ENCODE measurements around the gene FBLN1. TPM values are rescaled to one million over a fixed set of nuclear protein-coding genes. Genes with fewer than 3 reads are reported as not detected.

The FBLN1 gene
- total and polyA plus RNA-seq, 2 of the 8 experiments (the other 6 are each of a cell fraction or from before 2014, with no cell fraction given), result 159 to 168 TPM

GRCh38 chr22:45475063-45475747 lies 27.5 kb upstream of the FBLN1 start:
- Histone ChIP-seq H4K20me1 (replicated peaks in 1 of 2; ENCODE audit: control insufficient read depth in 1 of 2, insufficient read depth in 2 of 2, low read length in 2 of 2) (no peaks in the 10 kb centered on the region), H2AK5ac (ENCODE audit: low read depth, low read length) (no peak overlapping the region; the same call in 1 of the 2 replicates), H3K23ac (ENCODE audit: insufficient read length) (no peak overlapping the region), H2BK20ac (ENCODE audit: low read length) (no peak overlapping the region), H2BK12ac (ENCODE audit: low read depth, low read length) (no peak overlapping the region), H3K27ac (ENCODE audit: low read depth, low read length) (no peak overlapping the region), H3K79me1 (ENCODE audit: low read depth, low read length) (peaks cover 3% of the 10 kb centered on the region; the same call in 1 of the 2 replicates), H3K36me3 (ENCODE audit: control insufficient read depth in 2 of 4, insufficient read depth in 4 of 4, low read length in 3 of 4) (no peaks in the 10 kb centered on the region), H3K4ac (replicated peaks; ENCODE audit: insufficient read length, low read depth, low read length) (no peak overlapping the region), H3K23me2 (ENCODE audit: low read depth, low read length) (no peaks in the 10 kb centered on the region), H2BK5ac (ENCODE audit: low read depth, low read length) (no peak overlapping the region), H4K8ac (ENCODE audit: extremely low read depth, insufficient read depth, low read length) (peak overlapping the region; percentile 9; the same call in 1 of the 2 replicates), H2BK15ac (ENCODE audit: low read length) (no peak overlapping the region), H3K56ac (replicated peaks; ENCODE audit: insufficient read length, low read depth, low read length) (no peak overlapping the region), H3K4me3 (ENCODE audit: extremely low read depth in 1 of 4, insufficient read depth in 2 of 4, low read depth in 3 of 4, low read length in 4 of 4) (no peak overlapping the region), H4K91ac (replicated peaks; ENCODE audit: insufficient read length, low read length) (no peak overlapping the region), H3K18ac (ENCODE audit: extremely low read depth, low read length) (no peak overlapping the region), H2AFZ (ENCODE audit: low read length) (no peak overlapping the region), H4K5ac (ENCODE audit: insufficient read length, low read depth, low read length) (no peak overlapping the region), H2BK120ac (replicated peaks; ENCODE audit: low read depth, low read length) (no peak overlapping the region), H3K14ac (ENCODE audit: insufficient read length) (no peak overlapping the region), H3K79me2 (ENCODE audit: control insufficient read depth in 1 of 2, insufficient read depth in 2 of 2, low read length in 2 of 2) (no peaks in the 10 kb centered on the region), H3K4me1 (replicated peaks in 1 of 4; ENCODE audit: control insufficient read depth in 3 of 4, insufficient read depth in 4 of 4, low read length in 3 of 4) (peaks cover 0 to 2% (median 1%) of the 10 kb centered on the region in 4 experiments; a peak in 1 of 7 replicates), H3K27me3 (replicated peaks in 1 of 4; ENCODE audit: control insufficient read depth in 3 of 4, extremely low read depth in 1 of 4, insufficient read depth in 3 of 4, low read length in 3 of 4) (no peaks in the 10 kb centered on the region), H3K4me2 (ENCODE audit: insufficient read depth in 1 of 2, low read depth in 2 of 2, low read length in 2 of 2) (no peak overlapping the region), H3K9ac (replicated peaks in 1 of 4; ENCODE audit: extremely low read depth in 1 of 4, low read depth in 3 of 4, low read length in 3 of 4) (no peak overlapping the region), H3K9me3 (ENCODE audit: insufficient read depth in 2 of 2, low read depth in 1 of 2, low read length in 1 of 2) (no peaks in the 10 kb centered on the region)
- DNase-seq (ENCODE audit: low read depth in 1 of 2, low spot score in 2 of 2) (no peak), FAIRE-seq (no peak)
- WGBS, 2 experiments (ENCODE audit: extremely low coverage in 1 of 2, insufficient coverage in 1 of 2, insufficient read length in 1 of 2, insufficient replicate concordance in 2 of 2, low coverage in 1 of 2, low lambda C conversion rate in 2 of 2, missing lambda C conversion rate in 1 of 2), result 82% methylated on average over 7 of the region's 8 CpGs; no CpG with 5 or more reads in 1 of the 2 experiments
- TF ChIP-seq SP4 (IDR thresholded peaks at IDR 0.05; ENCODE audit: low read length) (no peak), RBBP5 (IDR thresholded peaks at IDR 0.05; ENCODE audit: borderline replicate concordance, low read depth, low read length) (no peak)
- ChIA-PET POLR2A (ENCODE audit: partially characterized antibody) (interaction anchor here (1.9 kb wide), 1 partner anchor 28 kb away, joined by 6 read pairs; no protein-coding TSS in a partner anchor), CTCF (ENCODE audit: partially characterized antibody) (interaction anchor here (0.6 to 3.6 kb wide), 4 partner anchors 10 to 103 kb away, joined by 3 to 16 read pairs (median 4); no protein-coding TSS in a partner anchor)

All from H1 (cell line).